Measurements from ENCODE around the gene FBLN1.
"Not testable (repeated sequence)": the region's sequence is repeated elsewhere in the genome, so short reads cannot be mapped to it uniquely, and the experiment has no call there.

Gene FBLN1

DNA sequence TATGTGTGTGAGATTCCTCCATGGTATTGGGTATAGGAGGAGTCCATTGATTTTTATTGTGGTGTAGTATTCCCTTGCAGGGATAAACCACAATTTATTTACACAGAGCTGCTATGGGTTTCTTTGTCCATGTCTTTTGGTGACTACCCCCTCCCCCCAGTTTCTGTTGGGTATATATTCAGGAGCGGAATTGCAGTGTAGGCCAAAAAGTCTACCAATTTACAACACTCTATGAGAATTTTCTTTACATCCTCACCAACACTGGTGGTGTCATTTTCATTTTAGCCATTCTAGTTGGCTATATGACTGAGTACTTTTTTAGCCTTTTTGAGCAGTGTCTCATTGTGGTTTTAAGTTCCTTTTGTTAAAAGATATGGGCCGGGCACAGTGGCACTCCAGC, 113.7 kb downstream of the FBLN1 start:
- DNase-seq = no peak

DNA sequence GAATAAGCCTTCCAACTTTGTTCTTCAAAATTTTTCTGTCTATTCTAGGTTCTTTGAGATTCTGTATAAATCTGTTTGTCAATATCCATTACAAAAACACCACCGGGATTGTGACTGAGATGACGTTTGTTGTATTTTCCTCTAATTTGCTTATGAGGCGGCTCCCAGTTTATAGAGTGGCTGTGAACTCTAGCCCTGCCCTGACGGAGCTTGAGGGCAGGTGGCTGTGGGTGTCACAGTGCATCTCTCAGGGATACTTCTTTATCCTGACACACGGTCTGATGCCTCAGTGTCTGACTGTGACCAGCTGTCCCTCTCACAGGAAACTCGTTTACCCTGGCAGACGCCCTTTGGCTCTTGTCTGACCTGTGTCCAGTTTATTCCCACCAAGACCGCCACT, 115.3 kb downstream of the FBLN1 start:
- DNase-seq = no peak

DNA sequence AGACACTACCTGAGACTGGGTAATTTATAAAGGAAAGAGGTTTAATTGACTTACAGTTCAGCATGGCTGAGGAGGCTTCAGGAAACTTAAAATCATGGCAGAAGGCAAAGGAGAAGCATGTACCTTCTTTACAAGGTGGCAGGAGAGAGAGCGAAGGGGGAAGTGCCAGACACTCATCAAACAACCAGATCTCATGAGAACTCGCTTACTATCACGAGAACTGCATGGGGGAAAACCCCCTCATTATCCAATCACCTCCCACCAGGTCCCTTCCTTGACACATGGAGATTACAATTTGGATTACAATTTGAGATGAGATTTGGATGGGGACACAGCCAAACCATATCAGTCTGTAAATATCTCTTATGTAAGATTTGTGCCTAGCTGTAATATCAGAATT, 118.0 kb downstream of the FBLN1 start:
- no peak for DNase-seq

DNA sequence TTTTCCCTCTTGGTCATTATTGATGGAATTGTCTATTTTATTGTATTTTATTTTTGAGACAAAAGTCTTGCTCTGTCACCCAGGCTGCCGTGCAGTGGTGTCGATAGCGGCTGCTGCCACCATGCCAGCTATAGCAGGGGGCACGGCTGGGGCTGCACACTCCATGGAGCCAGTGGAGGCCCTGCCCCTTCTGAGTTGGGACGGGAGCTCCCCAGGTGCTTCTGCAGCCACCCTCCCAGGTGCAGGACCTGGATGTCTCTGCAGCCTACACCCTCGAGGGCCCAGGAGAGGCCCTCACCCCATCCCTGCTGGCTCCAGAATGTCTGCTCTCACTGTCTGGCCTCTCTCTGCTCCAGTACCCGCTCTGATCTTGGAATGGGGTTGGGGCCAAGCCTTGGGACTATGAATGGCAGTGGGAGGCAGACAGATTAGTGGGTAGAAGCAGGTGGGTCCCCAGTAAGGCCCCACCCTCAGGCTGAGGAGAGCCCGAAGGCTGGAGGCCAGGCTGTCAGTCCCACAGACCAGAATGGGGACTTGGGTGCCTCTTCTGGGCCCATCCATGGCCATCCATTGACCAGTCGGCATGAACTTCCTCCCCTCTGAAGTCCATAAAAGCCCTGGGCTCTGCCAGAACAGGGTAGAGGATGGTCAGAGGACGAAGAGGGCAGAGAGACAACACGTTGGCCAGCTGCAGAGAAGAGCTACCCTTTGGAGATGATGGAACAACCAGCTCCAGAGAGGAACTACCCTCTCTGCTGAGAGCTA, 119.3 kb downstream of the FBLN1 start:
- no peak for DNase-seq

DNA sequence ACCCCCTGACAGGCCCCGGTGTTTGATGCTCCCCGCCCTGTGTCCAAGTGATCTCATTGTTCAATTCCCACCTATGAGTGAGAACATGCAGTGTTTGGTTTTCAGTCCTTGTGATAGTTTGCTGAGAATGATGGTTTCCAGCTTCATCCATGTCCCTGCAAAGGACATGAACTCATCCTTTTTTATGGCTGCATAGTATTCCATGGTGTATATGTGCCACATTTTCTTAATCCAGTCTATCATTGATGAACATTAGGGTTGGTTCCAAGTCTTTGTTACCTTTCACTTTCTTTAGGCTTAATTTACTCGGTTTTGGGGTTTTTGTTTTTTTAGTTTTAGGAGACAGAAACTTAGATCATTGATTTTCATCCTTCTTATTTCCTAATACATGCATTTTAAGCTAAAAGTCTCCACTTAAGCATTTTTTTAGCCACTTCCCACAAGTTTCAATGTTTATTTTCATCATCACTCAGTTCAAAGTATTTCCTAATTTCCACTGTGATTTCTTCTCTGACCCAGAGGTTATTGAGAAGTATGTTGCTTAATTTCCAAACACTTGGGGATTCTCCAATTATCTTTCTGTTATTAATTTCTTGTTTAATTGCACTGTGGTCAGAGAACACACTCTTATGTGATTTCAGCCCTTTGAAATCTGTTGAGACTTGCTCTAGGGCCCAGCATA, 120.9 kb downstream of the FBLN1 start:
- not testable (repeated sequence) for DNase-seq

DNA sequence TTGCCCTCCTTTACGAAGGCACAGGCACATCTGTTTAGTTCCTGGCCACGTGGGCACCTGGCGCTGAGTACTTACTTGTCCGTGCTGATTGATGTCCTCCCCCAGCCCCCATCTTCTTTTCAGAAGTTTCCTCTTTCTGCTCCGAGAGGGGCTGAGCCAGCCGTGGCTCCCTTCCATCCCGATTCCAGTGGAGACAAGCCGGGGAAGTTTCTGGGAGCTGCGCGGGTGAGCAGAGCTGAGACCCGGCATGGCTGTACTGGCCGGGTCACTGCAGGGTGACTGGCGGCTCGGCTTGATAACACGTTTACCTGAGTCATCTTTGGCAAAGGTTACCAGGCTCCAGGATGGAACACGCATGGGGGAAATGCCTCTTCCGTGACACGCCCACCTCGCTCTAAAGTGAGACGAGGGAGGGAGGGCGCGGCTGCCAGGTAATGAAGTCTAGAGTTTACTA, 123.5 kb downstream of the FBLN1 start:
- DNase-seq = no peak

DNA sequence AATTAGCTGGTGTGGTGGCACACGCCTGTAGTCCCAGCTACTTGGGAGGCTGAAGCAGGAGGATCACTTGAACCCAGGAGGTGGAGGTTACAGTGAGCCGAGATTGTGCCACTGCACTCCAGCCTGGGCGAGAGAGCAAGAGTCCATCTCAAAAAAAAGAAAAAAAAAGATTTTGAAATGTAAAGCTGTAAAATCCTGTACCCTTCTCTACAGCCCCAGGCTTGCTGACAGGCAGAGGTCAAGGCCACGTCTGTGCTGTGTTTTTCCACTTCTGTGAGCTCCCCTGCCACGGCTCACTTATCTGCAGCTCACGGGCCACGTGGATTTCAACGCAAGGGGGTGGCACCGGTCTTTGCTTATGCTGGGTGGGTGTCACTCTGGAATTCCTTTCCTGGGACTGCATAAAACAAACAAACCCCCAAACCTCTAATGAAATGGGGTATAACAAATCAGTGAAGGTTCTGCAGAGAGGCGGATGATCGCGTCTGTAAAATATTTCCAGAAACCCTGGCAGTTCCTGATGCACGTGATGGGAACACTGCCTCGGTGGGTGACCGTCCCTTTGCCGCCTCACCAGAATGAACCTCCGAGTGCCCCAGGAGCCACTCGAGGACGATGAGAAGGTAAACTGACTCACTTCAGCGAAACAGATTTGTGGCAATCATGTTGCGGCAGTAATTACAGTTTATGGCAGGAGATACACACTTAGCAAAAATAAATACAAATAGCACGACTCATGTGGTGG, 125.0 kb downstream of the FBLN1 start:
- no peak for DNase-seq

DNA sequence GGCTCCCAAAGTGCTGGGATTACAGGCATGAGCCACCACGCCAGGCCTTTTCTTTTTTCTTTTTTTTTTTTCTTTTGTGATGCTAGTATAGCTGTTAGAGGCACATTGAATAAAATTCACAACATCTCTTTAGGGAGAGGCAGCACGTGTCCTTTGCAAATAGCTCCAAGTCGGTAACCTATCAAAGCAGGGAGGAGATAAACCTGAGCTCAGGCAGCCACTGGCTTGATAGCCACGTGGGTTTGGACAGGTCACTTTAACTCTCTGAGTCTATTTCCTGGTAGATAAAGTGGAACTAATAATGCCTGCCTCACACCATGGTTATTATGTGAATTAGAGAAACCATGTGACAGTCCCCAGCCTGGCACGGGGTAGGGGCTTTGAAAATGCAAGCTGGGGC, 125.8 kb downstream of the FBLN1 start:
- DNase-seq = no peak

DNA sequence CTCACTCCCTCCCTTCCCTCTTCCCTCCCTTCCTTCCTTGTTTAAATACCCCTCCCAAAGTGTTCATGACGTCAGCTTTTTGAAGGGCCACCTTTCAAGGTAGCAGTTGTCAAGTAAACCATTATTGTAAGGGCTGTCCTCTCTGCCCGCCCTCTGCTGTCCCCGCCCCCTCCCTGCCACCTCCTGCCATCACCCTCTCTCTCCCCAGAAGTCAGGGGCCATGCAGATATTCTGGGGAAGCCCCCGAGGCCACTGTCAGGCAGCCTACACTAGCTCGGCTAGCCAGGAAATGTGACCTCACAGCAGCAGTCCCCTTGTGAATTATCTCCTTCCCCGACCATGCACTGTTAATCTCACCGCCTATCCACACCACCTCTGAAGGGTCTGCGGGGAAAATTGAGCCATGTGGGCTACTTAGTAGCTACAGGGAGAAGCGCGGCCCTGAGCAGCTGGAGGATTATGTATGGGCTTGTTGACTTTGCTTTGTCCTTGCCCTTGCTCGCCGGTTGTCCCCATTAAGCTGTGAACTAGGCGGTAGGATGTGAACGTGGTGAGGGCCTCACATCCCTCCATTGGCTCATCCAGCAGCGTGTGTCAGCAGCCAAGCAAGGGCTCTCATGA, 126.9 kb downstream of the FBLN1 start:
- no peak for DNase-seq

DNA sequence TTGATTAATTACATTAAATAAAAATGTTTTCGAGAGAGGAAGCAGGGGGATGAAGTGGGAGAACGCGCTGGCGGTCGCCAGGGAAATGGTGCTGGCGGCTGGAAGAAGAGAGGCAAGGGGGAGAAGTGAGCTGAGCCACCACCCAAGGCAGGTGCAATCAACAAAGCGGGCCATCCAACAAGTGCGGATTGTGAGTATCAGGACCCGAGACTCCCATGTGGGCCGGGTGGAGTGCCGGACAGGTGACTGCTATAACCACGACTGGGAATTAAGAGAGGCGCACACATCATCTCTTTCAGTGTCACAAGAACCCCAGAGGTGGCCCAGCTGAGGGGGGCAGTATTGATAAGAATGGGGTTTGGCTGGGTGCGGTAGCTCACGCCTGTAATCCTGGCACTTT, 127.8 kb downstream of the FBLN1 start:
- no peak for DNase-seq

DNA sequence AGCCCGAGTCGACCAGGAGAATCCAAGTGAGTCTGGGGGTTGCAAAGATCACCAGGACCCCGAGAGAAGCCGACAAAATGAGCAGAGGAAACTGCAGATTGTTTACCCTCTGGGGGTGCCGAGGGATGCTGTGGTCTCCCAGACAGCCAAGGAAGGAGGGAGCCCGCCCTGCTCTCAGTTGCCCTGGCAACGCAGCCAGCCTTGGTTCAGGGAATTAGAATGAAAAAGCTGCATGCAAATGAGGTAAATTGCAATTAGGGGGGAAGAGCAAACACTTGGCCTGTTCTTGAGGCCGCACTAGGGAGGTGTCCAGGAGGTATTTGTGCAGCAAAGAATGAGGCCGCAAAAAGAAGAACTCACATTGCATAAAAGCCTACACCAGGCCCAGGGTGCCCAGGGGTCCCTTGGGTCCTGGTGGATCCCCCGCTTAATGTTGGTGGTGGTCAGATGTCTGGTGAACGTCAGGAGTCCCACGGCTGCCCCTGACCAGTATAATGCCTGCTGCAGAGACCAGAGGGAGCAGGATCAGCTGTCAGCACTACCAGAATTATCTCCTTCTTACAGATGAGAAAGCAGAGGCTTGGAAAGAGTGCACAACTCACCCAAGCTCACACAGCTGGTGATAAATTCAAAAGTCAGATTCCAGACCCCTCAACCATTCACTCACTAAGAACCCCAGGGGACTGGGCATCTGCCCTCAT, 128.6 kb downstream of the FBLN1 start:
- no peak for DNase-seq

DNA sequence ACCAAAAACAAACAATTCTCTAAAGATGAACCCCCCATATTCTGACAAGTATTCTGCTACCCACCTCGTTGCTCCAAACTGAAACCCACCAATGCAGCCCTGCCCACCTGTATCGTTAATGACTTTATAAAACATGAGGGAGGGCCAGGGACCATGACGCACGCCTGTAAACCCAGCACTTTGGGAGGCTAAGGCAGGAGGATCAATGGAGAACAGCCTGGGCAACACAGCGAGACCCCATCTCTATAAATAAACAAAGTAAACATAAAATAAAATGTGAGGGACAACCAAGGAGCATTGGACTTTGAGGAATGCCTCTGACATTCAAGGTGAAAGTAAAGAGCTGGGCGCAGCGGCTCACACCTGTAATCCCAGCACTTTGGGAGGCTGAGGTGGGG, 129.2 kb downstream of the FBLN1 start:
- no peak for DNase-seq

DNA sequence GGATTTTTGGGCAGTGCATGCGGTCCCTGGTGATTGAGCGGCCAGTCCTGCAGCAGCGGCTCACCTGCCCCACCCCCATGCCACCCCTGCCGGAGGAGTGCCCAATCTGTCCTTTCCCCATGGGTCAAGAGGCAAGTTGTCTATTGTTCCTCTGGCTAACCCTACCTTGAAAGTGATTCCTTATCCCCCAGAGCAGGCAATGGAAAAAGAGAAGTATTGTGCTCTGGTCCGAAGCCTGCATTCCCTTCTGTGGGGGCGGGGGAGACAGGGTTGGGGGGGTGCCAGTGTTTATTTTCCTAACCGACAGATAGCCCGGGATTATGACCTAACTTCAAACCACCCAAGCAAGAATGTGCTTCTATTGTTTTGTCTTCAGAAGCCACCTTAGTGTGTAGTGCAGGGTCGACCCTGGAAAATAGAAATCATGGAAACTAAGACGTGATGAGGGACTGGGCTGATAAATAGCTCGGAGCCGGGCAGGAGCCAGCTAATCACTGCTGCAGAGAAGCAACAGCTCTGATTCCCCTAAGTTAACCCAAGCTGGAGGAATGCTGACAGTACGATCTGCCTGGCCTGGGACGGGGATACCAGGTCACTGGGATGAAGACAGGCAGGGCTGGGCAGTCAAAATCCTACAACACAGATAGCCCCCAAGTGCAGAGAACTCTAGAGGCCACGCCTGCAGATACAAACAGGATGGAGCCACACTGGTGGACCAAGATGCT, 130.3 kb downstream of the FBLN1 start:
- DNase-seq = no peak

DNA sequence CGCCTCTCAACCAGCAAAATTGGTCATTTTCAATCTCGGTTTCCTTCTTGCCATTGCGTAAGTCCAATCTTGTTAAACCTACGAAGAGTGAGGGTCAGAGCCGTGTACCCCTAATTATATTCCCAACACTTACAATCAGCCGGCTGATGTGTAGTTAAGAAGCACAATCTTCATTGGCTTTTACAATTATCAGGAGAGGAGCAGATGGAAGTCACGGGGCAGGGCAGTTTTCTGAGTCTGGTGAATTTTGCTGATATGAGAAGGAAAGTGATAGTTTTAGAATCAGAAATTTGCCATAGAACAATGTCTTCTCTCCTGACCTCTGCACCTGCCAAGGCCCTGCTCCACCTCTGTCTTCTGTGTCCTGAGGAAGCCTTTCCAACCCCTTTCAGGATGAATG, 134.0 kb downstream of the FBLN1 start:
- DNase-seq = no peak

DNA sequence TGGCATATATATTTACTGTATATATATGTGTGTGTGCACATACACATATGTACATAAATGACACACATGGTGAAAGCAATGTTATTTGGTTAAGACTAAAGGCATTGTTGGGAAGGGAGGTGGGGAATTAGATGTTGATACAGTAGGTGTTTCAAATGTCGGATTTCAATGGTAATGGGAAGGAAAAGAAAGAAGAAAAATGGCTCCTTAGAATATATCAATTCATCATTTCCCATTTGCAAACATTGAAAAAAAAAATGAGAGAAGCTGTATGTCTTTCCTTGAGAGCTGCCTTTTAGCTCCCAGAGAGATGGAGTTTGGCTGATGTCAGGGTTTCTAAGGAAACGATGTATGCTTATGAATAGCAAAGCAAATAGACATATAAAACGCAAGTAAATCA, 135.5 kb downstream of the FBLN1 start:
- no peak for DNase-seq

DNA sequence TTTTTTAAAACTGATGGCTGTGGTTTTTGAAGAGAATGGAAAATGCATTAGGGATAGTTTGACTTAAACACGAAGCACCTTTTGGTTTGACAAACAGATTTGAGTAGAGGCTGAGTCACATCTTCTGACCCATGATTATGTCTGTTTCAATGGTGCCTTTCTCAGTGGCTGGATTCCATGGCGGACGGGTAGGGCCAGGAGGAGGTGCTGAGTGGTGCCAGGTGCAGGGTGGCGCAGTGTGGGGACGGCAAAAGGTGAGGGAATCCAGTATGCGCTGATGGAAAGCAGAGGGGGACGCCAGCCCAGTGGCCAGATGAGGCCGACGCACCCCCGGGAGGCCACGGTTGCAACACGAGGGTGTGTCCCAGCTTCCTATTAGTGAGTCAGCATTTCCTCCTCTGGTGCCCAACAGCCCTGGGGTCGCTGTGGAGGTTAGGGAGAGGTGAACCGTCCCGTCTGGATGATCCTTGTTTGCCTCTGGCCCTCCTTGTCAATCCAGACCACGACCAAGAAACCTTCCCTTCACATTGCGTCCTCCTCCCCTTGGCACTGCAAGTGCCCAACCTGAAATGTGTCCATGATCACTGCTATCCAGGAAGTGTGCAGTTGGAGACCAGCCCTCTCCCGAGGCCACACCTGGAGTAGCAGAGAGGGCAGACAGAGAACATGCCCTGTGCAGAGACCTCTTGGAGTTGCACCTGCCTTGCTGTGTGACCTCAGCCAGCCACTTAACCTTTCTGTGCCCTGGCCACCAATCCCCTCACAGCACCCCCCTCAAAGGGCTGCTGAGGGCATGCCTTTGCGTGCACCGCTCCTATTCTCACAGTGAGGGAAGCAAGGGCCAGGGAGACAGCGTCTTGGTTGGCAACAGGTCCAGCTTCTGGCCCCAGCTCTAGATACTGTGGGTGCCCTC, 136.4 kb downstream of the FBLN1 start:
- DNase-seq = peak; percentile 54

DNA sequence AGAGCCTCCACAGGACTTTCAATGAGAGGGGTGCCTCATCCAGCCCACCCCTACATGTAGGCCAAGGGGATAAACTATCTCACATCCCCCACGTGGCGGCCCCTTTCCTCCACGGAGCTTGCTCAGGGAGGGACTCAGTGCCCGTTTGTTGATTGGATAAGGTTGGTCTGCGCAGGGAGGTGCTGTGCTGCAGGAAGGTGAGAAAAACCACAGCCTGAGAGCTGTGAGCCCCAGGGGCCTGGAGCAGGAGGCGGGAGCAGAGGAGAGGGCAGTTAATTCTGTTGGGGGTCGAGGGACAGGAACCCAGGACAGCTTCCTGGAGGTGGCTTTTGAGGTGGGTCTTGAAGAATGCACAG, 137.0 kb downstream of the FBLN1 start:
- no peak for DNase-seq

DNA sequence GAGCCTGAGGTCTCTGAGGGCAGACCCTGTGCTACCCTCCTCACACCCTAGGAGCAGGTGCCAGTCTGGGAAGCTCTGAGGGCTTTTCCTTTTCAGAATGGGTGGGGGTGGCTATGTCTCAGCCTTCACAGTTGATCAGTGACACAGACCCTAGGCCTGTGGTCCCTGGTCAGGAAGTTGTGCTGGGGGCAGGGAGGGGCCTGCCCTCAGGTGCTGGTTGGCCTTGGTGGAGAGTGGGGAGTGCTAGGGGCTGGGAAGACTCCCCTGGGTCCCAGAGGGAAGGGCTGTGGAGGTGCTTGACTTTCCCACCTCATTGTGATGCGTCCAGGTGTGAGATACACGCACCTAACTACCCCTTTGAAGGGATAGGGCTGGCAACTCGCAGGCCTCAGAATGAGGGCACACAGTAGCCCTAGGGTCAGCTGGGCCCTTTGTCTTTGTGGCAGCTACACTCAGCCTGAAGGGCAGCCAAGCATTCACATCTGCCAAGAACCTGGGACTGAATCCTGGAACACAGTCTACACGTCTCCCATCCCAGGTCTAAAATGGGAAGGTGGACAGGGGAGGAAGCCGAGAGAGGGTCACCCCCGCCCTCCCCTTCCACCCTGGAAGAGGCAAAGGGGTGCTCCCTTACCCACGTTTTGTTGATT, 137.7 kb downstream of the FBLN1 start:
- peak; percentile 44 for DNase-seq

DNA sequence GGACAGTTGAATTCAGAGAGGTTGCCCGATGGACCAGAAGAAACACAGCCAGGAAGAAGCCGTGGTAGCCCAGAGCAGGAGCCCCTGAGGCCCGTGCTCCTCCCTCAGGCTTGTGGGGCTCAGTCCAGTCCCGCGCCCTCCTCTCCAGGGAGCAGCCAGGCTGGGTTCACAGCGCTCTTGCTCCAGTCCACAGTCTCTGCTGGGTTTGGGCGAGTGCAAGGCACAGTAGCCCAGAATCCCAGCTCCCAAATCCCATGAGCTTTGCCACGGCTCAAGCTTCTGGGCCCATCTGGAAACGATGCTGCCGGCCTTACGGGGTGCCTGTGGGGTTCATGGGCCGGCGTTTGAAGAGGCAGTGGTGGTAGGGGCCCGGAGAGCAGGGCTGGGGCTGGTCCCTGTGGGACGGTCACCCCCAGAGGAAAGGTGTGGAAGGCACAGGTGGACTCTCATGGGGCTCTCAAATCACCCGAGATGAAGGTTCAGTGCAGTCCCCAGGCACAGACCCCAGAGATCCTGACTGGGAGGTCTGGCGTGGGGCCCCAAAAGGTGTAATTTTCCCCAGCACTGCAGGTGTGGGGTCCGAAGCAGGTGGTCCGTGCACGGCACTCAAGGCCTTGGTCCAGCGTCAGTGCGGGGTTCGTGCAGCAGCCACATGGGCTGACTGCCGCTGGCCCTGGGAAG, 138.4 kb downstream of the FBLN1 start:
- peak; percentile 37 for DNase-seq

DNA sequence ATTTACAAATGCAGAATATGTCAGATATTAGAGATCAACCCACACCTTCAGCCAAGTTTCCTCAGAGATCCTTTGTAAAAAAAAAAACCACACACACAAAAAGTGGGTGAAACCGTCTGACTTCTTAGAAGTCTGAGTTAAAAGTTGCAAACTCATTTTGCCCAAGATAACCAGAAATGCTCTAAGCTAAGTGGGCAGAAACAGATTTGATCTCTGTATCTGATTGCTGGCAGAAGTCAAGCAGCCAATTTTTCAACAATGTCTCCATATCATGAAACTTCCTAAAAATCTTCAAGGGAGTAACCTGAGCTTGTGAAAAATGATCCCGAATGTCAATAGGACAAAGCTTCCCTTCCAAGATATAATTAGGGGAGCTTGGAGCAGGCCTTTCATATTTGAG, 140.3 kb downstream of the FBLN1 start:
- DNase-seq = no peak
